Bronchial epithelial cell (primary cell): ENCODE results near the gene ACTN4. TPM values are rescaled to one million over a fixed set of nuclear protein-coding genes. Genes with fewer than 3 reads are reported as not detected.

Experiments used
- DNase-seq: peaks from one replicate; pipeline ENCODE4 v3.0.0-alpha.2; 2010; ENCODE audit warnings: low read depth
- FAIRE-seq: peaks from 2 replicates; lab custom pipeline; 2011; peaks lifted over from hg19 to GRCh38; lab: Jason Lieb, UNC
- H3K27me3 ChIP-seq: 2 replicates; pipeline ENCODE4 v1.5.1; 2011; ENCODE audit warnings: low read length; ENCODE audit not compliant: control insufficient read depth, insufficient read depth
- H3K36me3 ChIP-seq: 2 replicates; pipeline ENCODE4 v1.5.1; 2011; ENCODE audit warnings: low read length; ENCODE audit not compliant: control insufficient read depth, insufficient read depth
- H3K4me3 ChIP-seq: 2 replicates; pipeline ENCODE4 v1.5.1; 2011; ENCODE audit warnings: mild to moderate bottlenecking, low read depth, low read length, control low read depth
- CTCF ChIP-seq: IDR thresholded peaks from 2 replicates; pipeline ENCODE4 v1.5.1; 2011; ENCODE audit warnings: mild to moderate bottlenecking, moderate library complexity, low read length, control low read depth, inconsistent platforms; ENCODE audit not compliant: insufficient read depth, severe bottlenecking
- total RNA-seq: library from RNA; depleted of rRNA; stranded (reverse); fragments of >200 nt; gene quantifications from 2 replicates; pipeline ENCODE4 v1.2.1, GENCODE V29; 2014

The ACTN4 gene
- total RNA-seq, 1 donor from 2014 or later: 130 TPM

GRCh38 chr19:38616265-38616664 is 31.2 kb upstream of the ACTN4 start:
- FAIRE-seq (no peak), DNase-seq (no peak)
- no peak for TF ChIP-seq CTCF
- no peak overlapping the region for H3K4me3 ChIP-seq
- H3K27me3 ChIP-seq: no peaks in the 10 kb centered on the region
- peaks cover 5% of the 10 kb centered on the region for H3K36me3 ChIP-seq

- H3K4me3 ChIP-seq: no peak overlapping the region
- H3K36me3 ChIP-seq: peaks cover 7% of the 10 kb centered on the region
- no peak for TF ChIP-seq CTCF
- H3K27me3 ChIP-seq: no peaks in the 10 kb centered on the region
- DNase-seq (no peak), FAIRE-seq (no peak)
These were observed 30.1 kb upstream of the ACTN4 start for GRCh38 chr19:38617283-38617763.

GRCh38 chr19:38617764-38618589 is 29.5 kb upstream of the ACTN4 start, which contains the start of gene MAP4K1:
TSS of gene MAP4K1 (minus strand) at chr19:38617953. CDS start at chr19:38617895, 58 bp downstream.
- H3K4me3 ChIP-seq: peak within 1 kb of the TSS; percentile 81
- FAIRE-seq (peak; percentile 7), DNase-seq (peak; percentile 39)
- no peak for TF ChIP-seq CTCF
- no peaks in the 10 kb centered on the region for H3K27me3 ChIP-seq
- peaks cover 7% of the 10 kb centered on the region for H3K36me3 ChIP-seq

- peak; percentile 52 for FAIRE-seq
- no peaks in the 10 kb centered on the region for H3K27me3 ChIP-seq
- TF ChIP-seq CTCF: no peak
- peaks cover 8% of the 10 kb centered on the region for H3K36me3 ChIP-seq
- DNase-seq: peak; percentile 97
- peak within 1 kb of the TSS; percentile 81 for H3K4me3 ChIP-seq
These were observed 28.7 kb upstream of the ACTN4 start, which contains the start of gene EIF3K for GRCh38 chr19:38618590-38619360. TSS of gene EIF3K (plus strand) at chr19:38619188. CDS start at chr19:38619269, 81 bp downstream.

- TF ChIP-seq CTCF: no peak
- FAIRE-seq: no peak
- DNase-seq: no peak
- peaks cover 13% of the 10 kb centered on the region for H3K36me3 ChIP-seq
- H3K4me3 ChIP-seq: peak overlapping the region; percentile 81
- H3K27me3 ChIP-seq: no peaks in the 10 kb centered on the region
These were observed 27.9 kb upstream of the ACTN4 start for GRCh38 chr19:38619361-38620174.
